Fibroblast of upper back skin (primary cell): ENCODE data around the gene SUSD5.
"Not testable (repeated sequence)": the region's sequence is repeated elsewhere in the genome, so short reads cannot be mapped to it uniquely, and the experiment has no call there.

Experiments used
- DNase-seq: peaks from one replicate; pipeline ENCODE4 v3.0.0-alpha.2; 2013

The SUSD5 gene

GRCh38 chr3:33187368-33187634 is 31.3 kb downstream of the SUSD5 start:
- peak; percentile 44 for DNase-seq

- peak; percentile 25 for DNase-seq
Observed at GRCh38 chr3:33186524-33187367, 31.9 kb downstream of the SUSD5 start.

DNA sequence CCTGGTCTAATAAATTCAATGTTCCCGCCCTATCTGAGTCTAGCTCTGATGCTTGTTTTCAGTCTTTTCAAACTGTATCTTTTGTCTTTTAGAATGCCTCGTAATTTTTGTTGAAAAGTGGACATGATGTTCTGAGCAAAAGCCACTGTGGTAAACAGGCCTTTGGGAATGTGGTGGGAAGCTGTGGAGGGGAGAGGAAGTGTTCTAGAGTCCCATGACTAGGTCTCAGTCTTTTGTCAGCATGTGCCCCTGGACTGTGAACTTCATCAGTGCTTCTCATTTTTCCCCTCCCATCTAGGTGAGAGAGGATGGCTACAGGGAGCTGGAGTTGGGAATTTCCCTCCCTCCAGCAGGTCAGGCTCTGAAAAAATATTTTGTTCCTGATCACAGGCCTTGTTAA is 33.7 kb downstream of the SUSD5 start:
- no peak for DNase-seq

- not testable (repeated sequence) for DNase-seq
Observed at GRCh38 chr3:33181641-33182040, 37.0 kb downstream of the SUSD5 start.

DNA sequence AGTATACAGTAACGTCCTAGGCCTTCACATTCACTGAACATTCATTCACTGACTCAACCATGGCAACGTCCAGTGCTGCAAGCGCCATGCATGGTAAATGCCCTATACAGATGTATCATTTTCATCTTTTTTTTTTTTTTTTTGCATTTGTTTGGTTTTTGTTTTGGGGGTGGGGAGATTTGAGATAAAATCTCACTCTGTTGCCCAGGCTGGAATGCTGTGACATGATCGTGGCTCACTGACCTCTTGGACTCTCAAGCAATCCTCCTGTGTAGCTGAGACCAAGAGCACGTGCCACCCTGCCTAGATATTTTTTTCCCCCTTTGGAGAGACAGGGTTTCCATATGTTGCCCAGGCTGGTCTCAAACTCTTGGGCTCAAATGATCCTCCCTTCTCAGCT is 37.4 kb downstream of the SUSD5 start:
- DNase-seq, result no peak

DNA sequence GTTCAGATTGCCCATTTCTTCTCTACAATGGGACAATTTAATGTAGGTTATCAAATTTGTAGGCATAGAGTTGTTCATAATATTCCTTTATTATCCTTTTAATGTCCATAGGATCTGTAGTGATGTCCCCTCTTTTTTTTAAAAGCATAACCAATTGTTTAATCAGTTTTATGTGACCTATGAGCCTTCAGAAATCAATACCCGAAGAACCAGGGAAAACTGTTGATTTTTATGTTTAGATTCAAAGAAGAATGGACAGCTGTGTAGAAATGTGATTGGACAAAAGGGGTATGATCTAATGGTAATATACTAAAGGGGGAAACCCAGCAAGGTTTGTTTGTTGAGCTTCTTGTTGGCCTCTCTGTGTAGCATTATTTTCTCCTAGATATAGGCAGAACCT is 39.5 kb downstream of the SUSD5 start:
- DNase-seq, result no peak

DNA sequence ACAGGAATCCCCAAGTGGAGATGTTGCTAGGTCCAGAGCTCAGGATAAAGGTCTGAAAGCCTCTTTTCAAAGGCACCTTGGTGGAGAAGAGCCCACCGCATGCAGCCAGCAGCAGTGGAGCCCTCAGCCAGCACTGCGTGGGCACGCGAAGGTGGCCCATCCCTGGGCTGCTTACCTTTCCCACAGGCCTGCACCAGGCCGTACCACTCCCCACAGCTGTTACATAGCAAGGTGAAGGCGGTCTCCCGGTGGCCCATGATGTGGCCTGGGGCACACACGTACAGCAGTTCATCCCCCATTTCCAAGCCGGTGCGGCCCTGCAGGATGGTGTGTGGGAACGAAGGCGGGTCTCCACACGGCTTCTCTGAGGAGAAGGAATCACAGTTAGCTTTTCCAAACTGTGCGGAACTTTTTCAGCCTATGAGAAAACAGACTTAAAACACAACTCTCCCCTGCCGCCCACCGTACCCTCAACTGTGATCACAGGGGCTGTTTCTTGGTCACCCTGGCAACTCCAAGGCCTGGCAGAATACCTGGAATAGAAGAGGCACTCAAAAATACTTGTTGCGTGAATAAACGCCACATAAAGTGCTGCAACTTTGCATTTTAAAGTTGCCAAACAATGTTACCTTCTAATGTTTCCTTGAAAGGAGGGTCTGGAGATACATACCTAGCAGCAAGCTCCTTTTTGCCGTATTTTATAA is 43.7 kb downstream of the SUSD5 start:
- no peak for DNase-seq

DNA sequence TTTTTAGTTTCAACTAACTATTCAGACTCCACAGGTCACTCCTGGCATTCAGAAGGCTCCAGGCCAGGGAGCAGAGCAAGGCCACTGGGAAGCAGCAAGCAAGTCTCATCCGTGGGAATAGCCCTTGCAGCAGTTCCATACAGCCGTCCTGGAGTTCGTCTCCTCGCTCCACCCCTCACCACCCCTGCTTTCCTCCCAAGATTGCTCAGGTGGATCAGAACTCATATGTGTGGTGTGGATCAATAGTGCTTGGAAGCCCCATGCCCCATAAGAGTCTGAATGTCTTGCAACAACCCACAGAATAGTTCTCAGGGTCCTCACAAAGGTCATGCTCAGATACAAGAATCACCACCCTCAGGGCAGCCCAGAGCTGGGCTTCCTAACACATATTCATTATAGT is 44.5 kb downstream of the SUSD5 start:
- DNase-seq, result no peak

DNA sequence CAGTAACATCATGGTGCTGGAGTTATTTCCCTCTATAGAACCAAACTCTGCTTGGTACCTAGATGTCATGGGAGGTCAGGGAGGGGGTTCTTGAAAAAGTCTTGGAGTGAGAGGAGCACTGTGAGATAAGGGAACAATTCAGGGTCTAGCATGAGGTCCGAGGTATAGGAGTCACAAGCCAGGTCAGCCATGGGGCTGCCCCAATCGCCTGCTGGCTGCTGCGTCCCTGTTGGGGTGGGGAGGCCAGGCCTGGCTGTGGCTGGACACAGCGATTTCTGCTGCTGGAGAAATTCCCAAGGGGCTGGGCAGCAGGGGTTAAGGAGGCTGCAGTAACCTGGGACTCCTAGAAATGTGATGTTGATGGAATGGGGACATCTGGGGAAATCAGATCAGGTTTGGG is 44.9 kb downstream of the SUSD5 start:
- DNase-seq, result no peak

GRCh38 chr3:33173103-33173502 is 45.5 kb downstream of the SUSD5 start:
- DNase-seq, result no peak

GRCh38 chr3:33171580-33171979 is 47.0 kb downstream of the SUSD5 start:
- DNase-seq, result no peak

DNA sequence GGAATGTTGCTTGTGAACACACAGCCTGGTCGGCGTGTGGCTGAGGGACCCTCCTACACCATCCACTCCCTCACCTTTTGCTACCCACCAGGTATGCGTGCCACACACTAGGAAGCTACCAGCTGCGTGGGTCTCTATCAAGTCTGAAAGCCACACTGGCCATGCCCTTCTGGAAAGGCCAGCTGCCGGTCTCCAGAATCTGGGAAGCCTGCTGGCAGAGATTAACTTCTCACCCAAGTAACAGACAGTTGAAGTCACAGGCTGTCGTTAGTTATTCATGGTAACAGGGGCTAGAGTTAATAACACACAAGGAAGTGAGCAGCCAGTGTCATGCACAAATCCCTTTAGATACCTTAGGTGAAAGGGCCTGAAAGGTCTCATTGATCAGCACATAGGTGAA is 48.1 kb downstream of the SUSD5 start:
- DNase-seq, result no peak

- DNase-seq, result no peak
Observed at GRCh38 chr3:33167716-33168336, 50.8 kb downstream of the SUSD5 start.

GRCh38 chr3:33167284-33167683 is 51.3 kb downstream of the SUSD5 start:
- no peak for DNase-seq

DNA sequence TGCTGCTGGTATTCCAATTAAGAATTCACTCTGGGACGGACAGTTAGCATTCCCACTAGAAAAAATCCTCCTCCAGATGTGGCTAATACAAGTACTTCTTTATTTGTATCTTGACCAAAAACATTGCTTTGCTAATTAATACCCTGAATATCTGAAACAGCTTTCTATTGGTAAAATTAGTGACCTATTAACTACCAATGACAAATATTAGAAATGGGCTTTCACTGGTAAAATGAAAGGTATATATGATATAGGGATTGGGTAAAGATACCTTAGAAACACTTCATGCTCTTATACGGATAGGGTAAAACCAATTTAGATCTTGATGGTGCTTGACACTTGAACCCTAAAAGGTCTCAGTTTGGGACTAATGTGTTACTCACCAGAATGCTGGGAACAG is 52.5 kb downstream of the SUSD5 start:
- DNase-seq, result no peak

DNA sequence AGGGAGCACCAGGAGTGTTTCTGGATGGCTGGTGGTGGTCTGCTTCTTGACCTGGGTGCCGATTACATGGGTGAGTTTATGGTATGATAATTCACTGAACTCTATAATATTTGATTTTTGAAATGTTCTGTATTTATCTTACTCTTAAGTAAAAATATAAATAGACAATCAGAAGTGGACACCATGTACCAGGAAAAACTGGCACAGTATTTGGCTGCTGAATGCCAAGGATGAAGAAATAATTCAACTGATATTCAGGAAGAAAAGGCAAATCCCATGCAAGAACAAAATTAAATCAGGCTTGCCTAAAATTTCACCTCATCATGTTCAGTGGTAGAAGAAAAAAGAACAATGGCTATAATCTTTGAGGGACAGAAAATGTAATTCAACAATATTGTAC is 53.2 kb downstream of the SUSD5 start:
- no peak for DNase-seq

DNA sequence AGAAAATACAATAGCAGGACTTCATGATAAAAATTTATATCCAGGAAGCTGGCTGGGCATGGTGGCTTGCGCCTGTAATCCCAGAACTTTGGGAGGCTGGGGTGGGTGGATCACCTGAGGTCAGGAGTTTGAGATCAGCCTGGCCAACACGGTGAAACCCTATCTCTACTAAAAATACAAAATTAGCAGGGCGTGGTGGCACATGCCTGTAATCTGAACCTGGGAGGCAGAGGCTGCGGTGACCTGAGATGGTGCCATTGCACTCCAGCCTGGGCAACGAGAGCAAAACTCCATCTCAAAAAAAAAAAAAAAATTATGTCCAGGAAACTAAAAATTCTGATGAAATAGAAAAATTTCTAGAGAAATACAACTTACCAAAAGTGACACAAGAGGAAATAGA is 56.0 kb downstream of the SUSD5 start:
- DNase-seq, result not testable (repeated sequence)

DNA sequence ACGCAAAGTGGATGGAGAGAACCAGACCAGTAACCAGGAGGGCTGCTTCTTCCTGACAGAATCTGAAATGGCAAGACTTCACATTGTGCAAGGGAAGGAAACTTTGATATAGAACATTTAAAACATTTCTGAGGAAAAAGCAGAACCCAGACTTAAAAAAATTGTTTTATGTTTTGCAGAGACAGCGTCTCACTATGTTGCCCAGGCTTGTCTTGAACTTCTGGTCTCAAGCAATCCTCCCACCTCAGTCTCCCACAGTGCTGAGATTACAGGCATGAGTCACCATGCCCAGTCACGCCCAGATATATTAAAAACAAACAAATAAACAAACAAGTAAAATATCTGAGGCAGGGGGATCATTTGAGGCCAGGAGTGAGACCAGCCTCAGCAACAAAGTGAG is 58.6 kb downstream of the SUSD5 start:
- DNase-seq, result no peak

DNA sequence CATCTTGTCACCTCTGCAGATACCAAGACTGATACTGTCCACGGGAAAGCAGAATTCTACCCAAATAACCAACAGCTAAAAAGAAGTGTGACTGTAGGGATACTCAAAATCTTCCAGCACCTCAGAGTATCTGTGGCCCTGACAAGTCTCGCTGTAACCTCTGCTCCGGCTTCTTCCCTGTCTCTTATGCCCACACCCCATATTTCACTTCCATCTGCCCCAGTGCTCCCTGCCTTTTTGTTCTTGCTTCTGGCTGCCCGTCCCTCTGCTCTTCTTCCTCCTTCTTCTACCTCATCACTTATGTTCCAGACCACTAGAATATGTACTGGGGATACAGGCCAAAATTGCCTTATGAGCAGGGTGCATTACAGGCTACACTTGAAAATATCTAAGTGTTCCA is 59.4 kb downstream of the SUSD5 start:
- DNase-seq, result no peak

DNA sequence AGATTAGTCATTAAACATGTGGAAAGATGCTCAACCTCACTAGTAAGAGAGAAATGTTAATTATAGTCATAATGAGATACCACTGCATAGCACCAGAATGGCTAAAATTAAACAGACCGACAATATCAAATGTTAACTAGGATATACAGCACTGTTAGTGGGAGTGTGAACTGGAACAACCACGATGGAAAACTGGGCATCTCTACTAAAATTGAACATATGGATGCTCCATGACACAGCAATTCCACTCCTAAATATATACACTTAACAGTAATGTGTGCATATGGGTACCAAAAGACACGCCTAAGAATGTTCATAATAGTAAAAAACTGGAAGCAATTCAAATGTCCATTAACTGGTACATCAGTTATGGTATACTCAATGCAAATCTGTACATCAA is 63.3 kb downstream of the SUSD5 start:
- no peak for DNase-seq

DNA sequence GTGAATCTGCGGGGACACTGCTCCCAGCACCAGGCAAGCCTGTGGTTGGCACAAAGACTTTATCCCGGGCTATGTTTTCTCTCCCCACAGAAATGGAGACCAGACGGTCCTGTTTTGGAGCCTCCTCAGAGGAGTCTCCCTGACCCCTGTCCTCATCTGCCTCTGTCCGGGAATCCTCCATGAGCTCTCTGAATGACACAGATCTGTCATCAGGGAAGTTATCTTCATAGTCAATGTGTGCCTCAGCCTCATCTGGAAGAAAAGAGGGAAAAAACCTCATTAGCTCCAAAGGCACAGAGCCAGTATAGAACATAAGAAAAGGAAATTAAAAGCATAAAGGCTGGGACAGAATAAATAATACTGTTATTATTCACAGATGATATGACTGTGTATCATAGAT is 64.8 kb downstream of the SUSD5 start:
- no peak for DNase-seq

- DNase-seq, result no peak
Observed at GRCh38 chr3:33152363-33153360, 65.9 kb downstream of the SUSD5 start.

DNA sequence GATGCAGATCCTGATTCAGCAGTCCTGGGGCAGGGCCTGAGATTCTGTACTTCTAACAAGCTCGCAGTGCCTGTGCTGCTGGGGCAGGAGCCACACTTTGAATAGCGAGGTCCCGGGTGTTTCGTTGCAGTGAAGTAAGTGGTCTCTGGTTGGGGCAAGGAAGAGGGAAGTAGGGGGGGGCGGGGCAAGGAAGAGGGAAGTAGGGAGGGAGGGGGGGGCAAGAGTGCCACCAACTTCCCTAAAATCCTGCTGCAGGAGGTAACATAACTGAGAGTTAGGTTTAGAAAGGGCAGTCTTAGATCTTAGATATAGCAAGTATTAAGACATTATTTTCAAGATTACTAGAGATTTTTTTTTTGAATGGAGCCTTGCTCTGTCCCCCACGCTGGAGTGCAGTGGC is 69.3 kb downstream of the SUSD5 start:
- DNase-seq, result no peak
